Activated naive CD8-positive, alpha-beta T cell treated with anti-CD3 and anti-CD28 coated beads for 36 hours (primary cell): ENCODE measurements around the gene ALPP. TPM values are rescaled to one million over a fixed set of nuclear protein-coding genes. Genes with fewer than 3 reads are reported as not detected.
"Not testable (repeated sequence)": the region's sequence is repeated elsewhere in the genome, so short reads cannot be mapped to it uniquely, and the experiment has no call there.

Source experiments
- DNase-seq: peaks from one replicate; pipeline ENCODE4 v3.0.0; 2021
- H3K27ac Mint-ChIP-seq: one replicate; pipeline ENCODE4 v1.8.0; 2022; ENCODE audit warnings: mild to moderate bottlenecking, moderate library complexity, mixed read lengths
- H3K27me3 Mint-ChIP-seq: one replicate; pipeline ENCODE4 v1.8.0; 2022; ENCODE audit warnings: mild to moderate bottlenecking, mixed read lengths
- H3K36me3 Mint-ChIP-seq: one replicate; pipeline ENCODE4 v1.8.0; 2021; ENCODE audit warnings: mild to moderate bottlenecking, mixed read lengths
- H3K4me1 Mint-ChIP-seq: one replicate; pipeline ENCODE4 v1.8.0; 2021; ENCODE audit warnings: mixed read lengths
- H3K4me3 Mint-ChIP-seq: one replicate; pipeline ENCODE4 v1.8.0; 2022; ENCODE audit warnings: mild to moderate bottlenecking, moderate library complexity, mixed read lengths
- H3K9me3 Mint-ChIP-seq: one replicate; pipeline ENCODE4 v1.8.0; 2022; ENCODE audit warnings: mixed read lengths
- total RNA-seq, 2 experiments: library from RNA; stranded (reverse); gene quantifications; one replicate each; pipeline ENCODE4 v1.2.3, GENCODE V29; 2021

The ALPP gene
- total RNA-seq, 2 experiments from 2014 or later: not detected

GRCh38 chr2:232366461-232366860 is 12.1 kb upstream of the ALPP start:
- not testable (repeated sequence) for H3K4me3 Mint-ChIP-seq, H3K27me3 Mint-ChIP-seq, DNase-seq, H3K9me3 Mint-ChIP-seq, H3K36me3 Mint-ChIP-seq, H3K27ac Mint-ChIP-seq
- peaks cover 16% of the 10 kb centered on the region for H3K4me1 Mint-ChIP-seq

GRCh38 chr2:232367016-232367415 is 11.5 kb upstream of the ALPP start:
- Mint-ChIP-seq H3K9me3 (peaks cover 2% of the 10 kb centered on the region), H3K27ac (no peak overlapping the region), H3K27me3 (no peaks in the 10 kb centered on the region), H3K4me3 (no peak overlapping the region), H3K36me3 (no peaks in the 10 kb centered on the region), H3K4me1 (peaks cover 16% of the 10 kb centered on the region)
- no peak for DNase-seq

GRCh38 chr2:232367591-232368233 is 10.8 kb upstream of the ALPP start:
- no peak overlapping the region for H3K4me3 Mint-ChIP-seq
- DNase-seq: no peak
- no peak overlapping the region for H3K27ac Mint-ChIP-seq
- H3K27me3 Mint-ChIP-seq: no peaks in the 10 kb centered on the region
- peaks cover 14% of the 10 kb centered on the region for H3K4me1 Mint-ChIP-seq
- no peaks in the 10 kb centered on the region for H3K9me3 Mint-ChIP-seq
- no peaks in the 10 kb centered on the region for H3K36me3 Mint-ChIP-seq

GRCh38 chr2:232368311-232368731 is 10.2 kb upstream of the ALPP start:
- no peak overlapping the region for H3K4me3 Mint-ChIP-seq
- H3K27ac Mint-ChIP-seq: no peak overlapping the region
- no peaks in the 10 kb centered on the region for H3K36me3 Mint-ChIP-seq
- no peaks in the 10 kb centered on the region for H3K27me3 Mint-ChIP-seq
- DNase-seq: no peak
- H3K4me1 Mint-ChIP-seq: peaks cover 13% of the 10 kb centered on the region
- H3K9me3 Mint-ChIP-seq: no peaks in the 10 kb centered on the region

- Mint-ChIP-seq H3K4me1 (peaks cover 3% of the 10 kb centered on the region), H3K9me3 (no peaks in the 10 kb centered on the region), H3K4me3 (no peak overlapping the region), H3K27me3 (no peaks in the 10 kb centered on the region), H3K36me3 (no peaks in the 10 kb centered on the region), H3K27ac (no peak overlapping the region)
- no peak for DNase-seq
These were observed 9.2 kb upstream of the ALPP start for GRCh38 chr2:232369126-232369951.

- H3K27ac Mint-ChIP-seq, H3K4me1 Mint-ChIP-seq, H3K27me3 Mint-ChIP-seq, DNase-seq, H3K4me3 Mint-ChIP-seq, H3K9me3 Mint-ChIP-seq, H3K36me3 Mint-ChIP-seq: not testable (repeated sequence)
These were observed 8.5 kb upstream of the ALPP start for GRCh38 chr2:232370007-232370406.

- no peaks in the 10 kb centered on the region for H3K9me3 Mint-ChIP-seq
- H3K27ac Mint-ChIP-seq: no peak overlapping the region
- H3K4me1 Mint-ChIP-seq: no peaks in the 10 kb centered on the region
- no peak for DNase-seq
- H3K4me3 Mint-ChIP-seq: no peak overlapping the region
- H3K36me3 Mint-ChIP-seq: no peaks in the 10 kb centered on the region
- H3K27me3 Mint-ChIP-seq: no peaks in the 10 kb centered on the region
These were observed 6.0 kb upstream of the ALPP start for GRCh38 chr2:232372231-232373208.

GRCh38 chr2:232374356-232374755 is 4.2 kb upstream of the ALPP start:
- Mint-ChIP-seq H3K36me3 (no peaks in the 10 kb centered on the region), H3K4me1 (no peaks in the 10 kb centered on the region), H3K9me3 (no peaks in the 10 kb centered on the region), H3K27ac (no peak overlapping the region), H3K4me3 (no peak overlapping the region), H3K27me3 (no peaks in the 10 kb centered on the region)
- no peak for DNase-seq

- no peaks in the 10 kb centered on the region for H3K4me1 Mint-ChIP-seq
- no peak overlapping the region for H3K27ac Mint-ChIP-seq
These were observed 3.4 kb upstream of the ALPP start for GRCh38 chr2:232375164-232375563.

GRCh38 chr2:232376260-232376659 is 2.3 kb upstream of the ALPP start:
- Mint-ChIP-seq H3K4me3 (no peak overlapping the region), H3K4me1 (no peaks in the 10 kb centered on the region), H3K27ac (no peak overlapping the region), H3K27me3 (no peaks in the 10 kb centered on the region), H3K36me3 (no peaks in the 10 kb centered on the region), H3K9me3 (no peaks in the 10 kb centered on the region)
- DNase-seq: no peak

More at GRCh38 chr2:232375164-232375563, 3.4 kb upstream of the ALPP start:
- no peaks in the 10 kb centered on the region for H3K36me3 Mint-ChIP-seq
- no peaks in the 10 kb centered on the region for H3K27me3 Mint-ChIP-seq
- no peaks in the 10 kb centered on the region for H3K9me3 Mint-ChIP-seq
- no peak for DNase-seq
- H3K4me3 Mint-ChIP-seq: no peak overlapping the region

GRCh38 chr2:232376713-232377112 is 1.8 kb upstream of the ALPP start:
- DNase-seq: no peak
- Mint-ChIP-seq H3K27ac (no peak overlapping the region), H3K27me3 (peaks cover under 1% of the 10 kb centered on the region), H3K4me3 (no peak overlapping the region), H3K9me3 (no peaks in the 10 kb centered on the region), H3K36me3 (no peaks in the 10 kb centered on the region), H3K4me1 (no peaks in the 10 kb centered on the region)

GRCh38 chr2:232377319-232377718 is 1.2 kb upstream of the ALPP start:
- Mint-ChIP-seq H3K27ac (no peak overlapping the region), H3K36me3 (no peaks in the 10 kb centered on the region), H3K27me3 (peaks cover 6% of the 10 kb centered on the region), H3K4me3 (no peak overlapping the region), H3K4me1 (no peaks in the 10 kb centered on the region), H3K9me3 (no peaks in the 10 kb centered on the region)
- no peak for DNase-seq

GRCh38 chr2:232377841-232378734 is 463 bp upstream of the ALPP start:
- DNase-seq: no peak
- Mint-ChIP-seq H3K36me3 (no peaks in the 10 kb centered on the region), H3K27ac (no peak overlapping the region), H3K27me3 (peaks cover 14% of the 10 kb centered on the region), H3K4me3 (no peak overlapping the region), H3K9me3 (no peaks in the 10 kb centered on the region), H3K4me1 (no peaks in the 10 kb centered on the region)
